ENCODE results near the gene GSTA3. TPM values are rescaled to one million over a fixed set of nuclear protein-coding genes. Genes with fewer than 3 reads are reported as not detected.

The GSTA3 gene
- total and polyA plus RNA-seq, 7 experiments from 2014 or later: not detected

GRCh38 chr6:52881996-52882841 is 27.3 kb downstream of the GSTA3 start:
- Histone ChIP-seq H3K27me3 (ENCODE audit: control insufficient read depth in 2 of 2, insufficient read depth in 2 of 2, low read length in 2 of 2) (no peaks in the 10 kb centered on the region), H3K4me3 (ENCODE audit: low read length) (peak overlapping the region; percentile 57), H3K36me3 (ENCODE audit: control insufficient read depth in 2 of 3, insufficient read depth in 3 of 3, low read length in 3 of 3) (no peaks in the 10 kb centered on the region), H3K27ac (ENCODE audit: low read depth, low read length) (no peak overlapping the region), H3K4me1 (ENCODE audit: control insufficient read depth in 2 of 2, insufficient read depth in 2 of 2, low read length in 2 of 2) (no peaks in the 10 kb centered on the region), H3K9me3 (ENCODE audit: control insufficient read depth in 2 of 3, low read length in 3 of 3) (no peaks in the 10 kb centered on the region)
- peak; percentile 99 for ATAC-seq
- Mint-ChIP-seq H3K9me3 (no peaks in the 10 kb centered on the region), H3K36me3 (no peaks in the 10 kb centered on the region), H3K27me3 (no peaks in the 10 kb centered on the region), H3K27ac (peak overlapping the region in 8 of 9 donors; percentile 7 to 86 (median 58)), H3K4me3 (peak overlapping the region; percentile 85 to 92 (median 88)), H3K4me1 (peaks cover 0 to 13% (median 0%) of the 10 kb centered on the region in 7 donors)
- DNase-seq: peak; percentile 29 to 74 (median 61)
- ChIA-PET CTCF (no interaction called here), POLR2A (no interaction called here)
- intact Hi-C loops (cut with micrococcal nuclease): loop anchor here (1.0 to 5.0 kb wide), 5 partner anchors 103 to 602 kb away; no protein-coding TSS in a partner anchor

- H3K4me3 ChIP-seq (ENCODE audit: low read length): peak overlapping the region; percentile 57
- H3K4me1 ChIP-seq (ENCODE audit: control insufficient read depth in 2 of 2, insufficient read depth in 2 of 2, low read length in 2 of 2): no peaks in the 10 kb centered on the region
- peak overlapping the region; percentile 85 to 92 (median 88) for H3K4me3 Mint-ChIP-seq
- POLR2A ChIA-PET: no interaction called here
- CTCF ChIA-PET: no interaction called here
- ATAC-seq (no peak), DNase-seq (no peak)
- peaks cover 0 to 19% (median 0%) of the 10 kb centered on the region in 7 donors for H3K4me1 Mint-ChIP-seq
- H3K27me3 Mint-ChIP-seq: no peaks in the 10 kb centered on the region
- no peaks in the 10 kb centered on the region for H3K9me3 ChIP-seq (ENCODE audit: control insufficient read depth in 2 of 3, low read length in 3 of 3)
- intact Hi-C loops (cut with micrococcal nuclease): loop anchor here in 1 of 2 donors (5.0 kb wide), 1 partner anchor 601 kb away; no protein-coding TSS in a partner anchor
- no peak overlapping the region for H3K27ac ChIP-seq (ENCODE audit: low read depth, low read length)
- H3K9me3 Mint-ChIP-seq: no peaks in the 10 kb centered on the region
- H3K36me3 Mint-ChIP-seq: no peaks in the 10 kb centered on the region
- no peak overlapping the region for H3K27ac Mint-ChIP-seq
- H3K27me3 ChIP-seq (ENCODE audit: control insufficient read depth in 2 of 2, insufficient read depth in 2 of 2, low read length in 2 of 2): no peaks in the 10 kb centered on the region
- no peaks in the 10 kb centered on the region for H3K36me3 ChIP-seq (ENCODE audit: control insufficient read depth in 2 of 3, insufficient read depth in 3 of 3, low read length in 3 of 3)
These were observed 27.9 kb downstream of the GSTA3 start for GRCh38 chr6:52881662-52881995.

GRCh38 chr6:52877786-52878185 is 31.7 kb downstream of the GSTA3 start:
- Mint-ChIP-seq H3K9me3 (no peaks in the 10 kb centered on the region), H3K4me1 (peaks cover 0 to 21% (median 0%) of the 10 kb centered on the region in 7 donors), H3K27me3 (peaks cover 0 to 9% (median 6%) of the 10 kb centered on the region in 5 donors), H3K27ac (no peak overlapping the region), H3K36me3 (no peaks in the 10 kb centered on the region), H3K4me3 (no peak overlapping the region)
- POLR2A ChIA-PET: no interaction called here
- Histone ChIP-seq H3K27me3 (ENCODE audit: control insufficient read depth in 2 of 2, insufficient read depth in 2 of 2, low read length in 2 of 2) (no peaks in the 10 kb centered on the region), H3K36me3 (ENCODE audit: control insufficient read depth in 2 of 3, insufficient read depth in 3 of 3, low read length in 3 of 3) (no peaks in the 10 kb centered on the region), H3K4me3 (ENCODE audit: low read length) (no peak overlapping the region), H3K27ac (ENCODE audit: low read depth, low read length) (no peak overlapping the region), H3K9me3 (ENCODE audit: control insufficient read depth in 2 of 3, low read length in 3 of 3) (no peaks in the 10 kb centered on the region), H3K4me1 (ENCODE audit: control insufficient read depth in 2 of 2, insufficient read depth in 2 of 2, low read length in 2 of 2) (no peaks in the 10 kb centered on the region)
- intact Hi-C loops (cut with micrococcal nuclease): no loop called here
- CTCF ChIA-PET: no interaction called here
- DNase-seq (no peak), ATAC-seq (no peak)

- ChIA-PET POLR2A (no interaction called here), CTCF (interaction anchor here (0.7 kb wide), 1 partner anchor 21 kb away, joined by 3 read pairs; no protein-coding TSS in a partner anchor)
- Mint-ChIP-seq H3K27ac (no peak overlapping the region), H3K4me1 (peaks cover 0 to 18% (median 0%) of the 10 kb centered on the region in 7 donors), H3K4me3 (no peak overlapping the region), H3K9me3 (no peaks in the 10 kb centered on the region), H3K36me3 (no peaks in the 10 kb centered on the region), H3K27me3 (peaks cover 0 to 12% (median 6%) of the 10 kb centered on the region in 5 donors)
- no peaks in the 10 kb centered on the region for H3K9me3 ChIP-seq (ENCODE audit: control insufficient read depth in 2 of 3, low read length in 3 of 3)
- no peaks in the 10 kb centered on the region for H3K27me3 ChIP-seq (ENCODE audit: control insufficient read depth in 2 of 2, insufficient read depth in 2 of 2, low read length in 2 of 2)
- H3K4me3 ChIP-seq (ENCODE audit: low read length): no peak overlapping the region
- no peak for ATAC-seq
- H3K4me1 ChIP-seq (ENCODE audit: control insufficient read depth in 2 of 2, insufficient read depth in 2 of 2, low read length in 2 of 2): no peaks in the 10 kb centered on the region
- no peak overlapping the region for H3K27ac ChIP-seq (ENCODE audit: low read depth, low read length)
- intact Hi-C loops (cut with micrococcal nuclease): no loop called here
- DNase-seq: no peak
- no peaks in the 10 kb centered on the region for H3K36me3 ChIP-seq (ENCODE audit: control insufficient read depth in 2 of 3, insufficient read depth in 3 of 3, low read length in 3 of 3)
These were observed 32.3 kb downstream of the GSTA3 start for GRCh38 chr6:52877168-52877567.

GRCh38 chr6:52876056-52876787 is 33.3 kb downstream of the GSTA3 start:
- H3K4me1 Mint-ChIP-seq: peaks cover 0 to 13% (median 0%) of the 10 kb centered on the region in 7 donors
- no peaks in the 10 kb centered on the region for H3K36me3 Mint-ChIP-seq
- Histone ChIP-seq H3K9me3 (ENCODE audit: control insufficient read depth in 2 of 3, low read length in 3 of 3) (no peaks in the 10 kb centered on the region), H3K27ac (ENCODE audit: low read depth, low read length) (no peak overlapping the region), H3K27me3 (ENCODE audit: control insufficient read depth in 2 of 2, insufficient read depth in 2 of 2, low read length in 2 of 2) (no peaks in the 10 kb centered on the region), H3K4me1 (ENCODE audit: control insufficient read depth in 2 of 2, insufficient read depth in 2 of 2, low read length in 2 of 2) (no peaks in the 10 kb centered on the region), H3K4me3 (ENCODE audit: low read length) (no peak overlapping the region), H3K36me3 (ENCODE audit: control insufficient read depth in 2 of 3, insufficient read depth in 3 of 3, low read length in 3 of 3) (no peaks in the 10 kb centered on the region)
- ATAC-seq (no peak), DNase-seq (no peak)
- no peak overlapping the region for H3K27ac Mint-ChIP-seq
- ChIA-PET POLR2A (no interaction called here), CTCF (interaction anchor here (0.6 to 0.7 kb wide), 2 partner anchors 20 to 565 kb away, joined by 3 to 4 read pairs; no protein-coding TSS in a partner anchor)
- no peaks in the 10 kb centered on the region for H3K9me3 Mint-ChIP-seq
- H3K27me3 Mint-ChIP-seq: peaks cover 0 to 20% (median 6%) of the 10 kb centered on the region in 5 donors
- intact Hi-C loops (cut with micrococcal nuclease): no loop called here
- no peak overlapping the region for H3K4me3 Mint-ChIP-seq

GRCh38 chr6:52872031-52872430 is 37.5 kb downstream of the GSTA3 start:
- H3K27me3 Mint-ChIP-seq: peaks cover 0 to 25% (median 7%) of the 10 kb centered on the region in 5 donors
- CTCF ChIA-PET: no interaction called here
- Histone ChIP-seq H3K27ac (ENCODE audit: low read depth, low read length) (no peak overlapping the region), H3K9me3 (ENCODE audit: control insufficient read depth in 2 of 3, low read length in 3 of 3) (no peaks in the 10 kb centered on the region), H3K4me1 (ENCODE audit: control insufficient read depth in 2 of 2, insufficient read depth in 2 of 2, low read length in 2 of 2) (no peaks in the 10 kb centered on the region), H3K4me3 (ENCODE audit: low read length) (no peak overlapping the region), H3K27me3 (ENCODE audit: control insufficient read depth in 2 of 2, insufficient read depth in 2 of 2, low read length in 2 of 2) (no peaks in the 10 kb centered on the region), H3K36me3 (ENCODE audit: control insufficient read depth in 2 of 3, insufficient read depth in 3 of 3, low read length in 3 of 3) (no peaks in the 10 kb centered on the region)
- POLR2A ChIA-PET: no interaction called here
- H3K36me3 Mint-ChIP-seq: no peaks in the 10 kb centered on the region
- ATAC-seq (no peak), DNase-seq (no peak)
- H3K4me1 Mint-ChIP-seq: peaks cover 0 to 6% (median 0%) of the 10 kb centered on the region in 7 donors
- intact Hi-C loops (cut with micrococcal nuclease): no loop called here
- H3K9me3 Mint-ChIP-seq: no peaks in the 10 kb centered on the region
- no peak overlapping the region for H3K4me3 Mint-ChIP-seq
- H3K27ac Mint-ChIP-seq: no peak overlapping the region
